ENCODE results near the gene CDK10. TPM values are rescaled to one million over a fixed set of nuclear protein-coding genes. Genes with fewer than 3 reads are reported as not detected.

CDK10 gene, protein sequence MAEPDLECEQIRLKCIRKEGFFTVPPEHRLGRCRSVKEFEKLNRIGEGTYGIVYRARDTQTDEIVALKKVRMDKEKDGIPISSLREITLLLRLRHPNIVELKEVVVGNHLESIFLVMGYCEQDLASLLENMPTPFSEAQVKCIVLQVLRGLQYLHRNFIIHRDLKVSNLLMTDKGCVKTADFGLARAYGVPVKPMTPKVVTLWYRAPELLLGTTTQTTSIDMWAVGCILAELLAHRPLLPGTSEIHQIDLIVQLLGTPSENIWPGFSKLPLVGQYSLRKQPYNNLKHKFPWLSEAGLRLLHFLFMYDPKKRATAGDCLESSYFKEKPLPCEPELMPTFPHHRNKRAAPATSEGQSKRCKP
- 10 to 100 TPM; 22.6 to 28.0 TPM for total RNA-seq
- long read RNA-seq, transcript CDK10-202 (13 exons, 1,798 nt) = major isoform, 7 of 39 reads
- long read RNA-seq, partial matches to known transcripts = 0 of 39 reads
- long read RNA-seq, other reads (novel, unspliced or antisense) = 27 of 39 reads

DNA sequence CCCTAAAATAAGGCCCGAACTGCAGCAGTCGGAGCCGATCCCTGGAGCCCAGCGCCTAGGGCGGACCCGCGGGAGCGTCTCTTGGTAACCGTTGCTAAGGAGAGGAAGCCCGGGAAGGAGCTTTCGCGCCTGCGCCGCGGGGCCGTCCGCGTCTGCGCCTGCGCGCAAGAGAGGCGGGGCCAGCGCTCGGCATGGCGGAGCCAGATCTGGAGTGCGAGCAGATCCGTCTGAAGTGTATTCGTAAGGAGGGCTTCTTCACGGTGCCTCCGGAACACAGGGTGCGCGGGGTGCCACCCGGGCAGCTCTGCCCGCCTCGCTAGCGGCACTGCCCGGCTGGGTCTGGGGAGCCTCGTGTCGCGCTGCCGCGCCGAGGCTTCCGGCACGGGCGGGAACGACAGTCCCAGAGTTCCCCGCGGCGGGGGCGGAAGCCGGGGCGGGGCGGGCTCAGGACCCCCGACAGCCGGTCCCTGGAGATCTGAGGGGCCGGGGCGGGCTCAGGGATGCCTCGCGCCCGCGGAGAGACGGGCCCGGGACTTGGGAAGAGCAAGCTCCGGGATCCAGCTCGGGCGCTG is at the start of gene CDK10:
Gene CDK10 (plus strand): TSS at position 170 of the 572 bp plus-strand sequence. CDS start 22 bp downstream, at position 192.
- peak; percentile 93 for DNase-seq

DNA sequence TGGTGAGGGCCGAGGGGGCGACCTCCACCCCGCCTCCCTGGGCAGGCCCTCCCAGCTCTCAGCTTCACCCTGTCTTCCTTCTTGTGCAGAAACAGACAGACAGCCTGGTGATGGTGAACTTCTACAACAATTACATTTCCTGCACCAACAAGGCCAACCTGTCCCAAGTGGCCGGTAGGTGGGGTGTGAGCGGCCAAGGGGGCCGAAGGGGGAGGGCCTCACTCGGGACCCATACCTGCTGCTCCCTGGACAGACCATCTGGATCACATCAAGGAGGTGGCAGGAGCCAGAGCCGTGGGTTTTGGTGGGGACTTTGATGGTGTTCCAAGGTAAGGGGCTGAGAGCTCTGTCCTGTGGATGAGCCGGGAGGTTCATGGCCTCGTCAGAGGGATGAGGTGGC is 49.1 kb upstream of the CDK10 start:
- ATAC-seq = no peak
- intact Hi-C loops (cut with DNase I) = no loop called here
- DNase-seq = no peak

More for the DNA sequence above, at the start of gene CDK10:
- ATAC-seq = peak; percentile 96 to 97
- intact Hi-C loops (cut with DNase I) = no loop called here

DNA sequence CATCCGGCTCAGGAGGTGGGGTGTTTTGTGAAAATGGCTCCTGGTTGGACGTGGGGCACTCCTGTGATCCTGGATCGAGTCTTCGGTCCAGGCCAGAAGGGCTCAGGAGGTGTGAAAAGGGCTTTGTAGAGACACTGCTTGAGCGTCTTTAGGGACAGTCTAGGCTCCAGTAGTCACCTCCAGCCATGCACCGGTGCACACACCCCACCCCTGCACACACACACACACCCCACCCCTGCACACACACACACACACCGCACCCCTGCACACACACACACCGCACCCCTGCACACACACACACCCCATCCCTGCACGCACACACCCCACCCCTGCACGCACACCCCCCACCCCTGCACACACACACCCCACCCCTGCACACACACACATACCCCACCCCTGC is 48.0 kb upstream of the CDK10 start:
- intact Hi-C loops (cut with DNase I) = no loop called here
- DNase-seq (no peak), ATAC-seq (no peak)

- ATAC-seq (no peak), DNase-seq (no peak)
- intact Hi-C loops (cut with DNase I) = no loop called here
Observed at GRCh38 chr16:89639385-89639784, 47.1 kb upstream of the CDK10 start.

- no peak for ATAC-seq
- DNase-seq = no peak
- intact Hi-C loops (cut with DNase I) = loop anchor here in 1 of 2 donors (5.0 kb wide), 1 partner anchor 69 kb away; no protein-coding TSS in a partner anchor
Observed at GRCh38 chr16:89641458-89642119, 44.9 kb upstream of the CDK10 start.

GRCh38 chr16:89642574-89642973 is 43.9 kb upstream of the CDK10 start:
- ATAC-seq (no peak), DNase-seq (no peak)
- intact Hi-C loops (cut with DNase I) = loop anchor here in 1 of 2 donors (5.0 kb wide), 1 partner anchor 70 kb away; no protein-coding TSS in a partner anchor

- no peak for DNase-seq
- intact Hi-C loops (cut with DNase I) = loop anchor here in 1 of 2 donors (5.0 kb wide), 1 partner anchor 72 kb away; no protein-coding TSS in a partner anchor
- no peak for ATAC-seq
Observed at GRCh38 chr16:89643769-89644300, 42.7 kb upstream of the CDK10 start.

GRCh38 chr16:89645122-89645521 is 41.4 kb upstream of the CDK10 start:
- intact Hi-C loops (cut with DNase I) = no loop called here
- DNase-seq (no peak), ATAC-seq (no peak)

DNA sequence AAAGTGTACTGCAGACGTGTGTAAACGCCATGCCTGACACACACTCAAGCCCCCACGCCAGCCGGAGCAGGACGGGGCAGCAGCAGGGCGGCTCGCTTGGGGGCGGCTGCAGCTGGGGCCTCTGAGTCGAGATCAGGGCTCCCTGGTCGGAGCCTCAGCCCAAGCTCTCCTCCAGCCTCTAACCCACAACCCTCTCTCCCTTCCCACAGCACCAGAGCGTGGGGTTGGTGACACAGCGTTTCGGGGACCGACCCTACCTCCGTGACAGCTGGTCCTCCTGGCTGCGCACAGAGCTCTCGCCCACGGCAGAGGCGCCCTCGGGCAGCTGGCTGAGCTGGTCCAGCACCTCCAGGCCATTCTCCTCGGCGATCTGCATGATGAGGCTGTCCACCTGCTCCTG is 40.2 kb upstream of the CDK10 start:
- intact Hi-C loops (cut with DNase I) = no loop called here
- DNase-seq (no peak), ATAC-seq (no peak)

GRCh38 chr16:89646906-89647305 is 39.6 kb upstream of the CDK10 start:
- no peak for ATAC-seq
- intact Hi-C loops (cut with DNase I) = no loop called here

GRCh38 chr16:89651584-89651983 is 34.9 kb upstream of the CDK10 start:
- intact Hi-C loops (cut with DNase I) = no loop called here
- no peak for DNase-seq
- no peak for ATAC-seq

More at GRCh38 chr16:89646906-89647305, 39.6 kb upstream of the CDK10 start:
- no peak for DNase-seq

- DNase-seq = no peak
- intact Hi-C loops (cut with DNase I) = no loop called here
- ATAC-seq = no peak
Observed at GRCh38 chr16:89653656-89654295, 32.7 kb upstream of the CDK10 start.

DNA sequence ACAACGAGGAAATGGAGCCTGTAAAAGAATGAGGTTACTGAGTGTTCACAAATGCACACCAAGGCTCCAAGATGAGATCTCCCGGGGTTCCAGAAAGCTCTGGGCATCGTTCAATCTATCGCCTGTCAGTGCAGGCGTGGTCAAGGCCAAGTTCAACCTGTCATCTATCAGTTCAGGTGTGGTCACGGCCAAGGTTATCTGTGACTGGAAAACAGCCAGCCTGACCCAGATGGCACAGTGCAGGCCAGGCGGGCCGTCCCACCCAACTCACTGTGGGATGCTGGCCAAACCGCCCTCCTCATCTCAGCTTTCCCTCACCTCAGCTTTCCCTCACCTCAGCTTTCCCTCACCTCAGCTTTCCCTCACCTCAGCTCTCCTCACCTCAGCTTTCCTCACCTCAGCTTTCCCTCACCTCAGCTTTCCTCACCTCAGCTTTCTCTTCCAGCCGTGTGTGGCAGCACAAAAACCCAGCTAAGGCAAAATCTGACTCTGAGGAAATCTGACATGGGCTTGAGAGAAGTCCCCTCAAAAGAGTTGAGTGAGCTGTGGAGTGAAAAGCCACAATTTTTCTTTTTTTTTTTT is 31.3 kb upstream of the CDK10 start:
- intact Hi-C loops (cut with DNase I) = no loop called here
- ATAC-seq = no peak
- peak; percentile 11 for DNase-seq

DNA sequence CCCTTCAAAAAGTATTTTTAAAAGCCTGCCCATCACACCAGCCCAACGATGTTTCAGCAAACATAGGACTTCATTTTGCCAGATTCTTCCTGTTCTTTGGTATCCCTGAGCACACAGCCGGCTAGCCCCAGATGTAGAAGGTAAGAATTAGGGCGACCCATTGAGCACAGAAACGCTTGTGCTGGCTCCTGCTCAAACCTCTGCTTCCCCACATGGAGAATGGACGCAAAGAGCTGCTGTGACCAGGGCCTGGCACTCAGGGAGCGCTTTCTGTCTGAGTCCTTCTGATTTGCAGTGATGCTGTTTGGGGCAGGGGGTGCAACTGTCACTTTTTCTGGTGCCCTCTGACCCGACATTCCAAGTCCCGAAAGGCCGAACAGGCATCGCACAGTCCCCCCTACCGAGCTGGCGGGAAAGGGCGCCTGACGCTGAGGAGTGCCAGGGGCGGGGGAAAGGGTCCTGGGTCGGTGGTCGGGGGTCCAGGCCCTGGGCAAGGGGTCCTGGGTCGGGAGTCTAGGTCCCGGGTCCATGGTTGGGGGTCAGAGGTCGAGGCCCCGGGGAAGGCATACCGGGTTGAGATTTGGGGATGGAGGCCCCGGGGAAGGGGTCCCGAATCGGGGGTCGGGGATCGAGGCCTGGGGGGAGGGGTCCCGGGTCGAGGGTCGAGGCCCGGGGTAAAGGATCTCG is 29.9 kb upstream of the CDK10 start:
- no peak for DNase-seq
- no peak for ATAC-seq
- intact Hi-C loops (cut with DNase I) = no loop called here

GRCh38 chr16:89657442-89658220 is 28.9 kb upstream of the CDK10 start, which contains the start of the genes CHMP1A and SPATA33:
Gene CHMP1A, minus strand, starts transcription at chr16:89657708. Its CDS starts 120 bp downstream, at chr16:89657588.
Gene SPATA33, plus strand, starts transcription at chr16:89657836. Its CDS starts 76 bp downstream, at chr16:89657912.
- intact Hi-C loops (cut with DNase I) = no loop called here

GRCh38 chr16:89658221-89658879 is 28.1 kb upstream of the CDK10 start:
- peak; percentile 22 for DNase-seq
- intact Hi-C loops (cut with DNase I) = no loop called here
- ATAC-seq = peak in 1 of 2 donors; percentile 27

More at GRCh38 chr16:89657442-89658220, 28.9 kb upstream of the CDK10 start, which contains the start of the genes CHMP1A and SPATA33:
- peak; percentile 91 for DNase-seq
- ATAC-seq = peak; percentile 98 to 99

DNA sequence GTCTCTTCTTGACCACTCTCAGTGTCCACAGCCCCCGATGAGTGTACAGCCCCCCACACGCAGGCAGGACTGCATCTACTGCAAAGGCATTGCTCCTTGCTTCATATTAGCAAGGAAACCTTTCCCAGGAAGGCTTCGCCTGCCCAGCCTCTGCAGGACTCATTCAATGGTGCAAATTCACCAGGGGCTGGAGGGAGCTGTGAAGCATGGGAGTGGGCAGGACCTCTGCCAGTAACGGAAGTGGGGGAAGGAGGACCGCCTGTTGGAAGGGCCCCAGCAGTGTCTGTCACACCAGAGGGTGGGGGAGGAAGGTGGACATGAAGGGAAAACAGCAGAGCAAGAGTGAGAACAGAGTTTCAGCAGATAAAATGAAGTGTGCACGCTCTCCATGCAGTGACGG is 26.3 kb upstream of the CDK10 start:
- ATAC-seq (no peak), DNase-seq (peak; percentile 13)
- intact Hi-C loops (cut with DNase I) = no loop called here
